ENCODE data around the gene STRN4. TPM values are rescaled to one million over a fixed set of nuclear protein-coding genes. Genes with fewer than 3 reads are reported as not detected.

The STRN4 gene
- total RNA-seq (2022; extraction: Qiagen RNA extraction; ENCODE audit: low read depth): 70.7 to 89.0 TPM (median 83.4 TPM) in 5 replicates

GRCh38 chr19:46746281-46747057 is at the start of gene STRN4:
Gene STRN4 (minus strand): TSS chr19:46746450. CDS start chr19:46746430, 20 bp downstream.

GRCh38 chr19:46788262-46788967 is 42.2 kb upstream of the STRN4 start, which contains the start of gene SLC1A5:
Gene SLC1A5 (minus strand): TSS chr19:46788594. CDS start chr19:46787965, 629 bp downstream.

GRCh38 chr19:46745521-46746280 is 549 bp downstream of the STRN4 start, which contains the start of gene FKRP:
Gene FKRP (plus strand): TSS chr19:46746057. CDS start chr19:46755451, 9,394 bp downstream.

GRCh38 chr19:46717034-46717715 is 29.1 kb downstream of the STRN4 start, which contains the start of gene PRKD2:
Gene PRKD2 (minus strand): TSS chr19:46717114. CDS start chr19:46716370, 744 bp downstream.

Other genes starting within 250 kb of the STRN4 start
- gene CALM3, start 145.1 kb downstream of the STRN4 start, total RNA-seq (2022; extraction: Qiagen RNA extraction; ENCODE audit: low read depth): 198 to 251 TPM (median 238 TPM) in 5 replicates
- gene PTGIR, start 121.4 kb downstream of the STRN4 start, total RNA-seq (2022; extraction: Qiagen RNA extraction; ENCODE audit: low read depth): 0.06 to 0.11 TPM in 2 of 5 replicates, not detected in the others
- gene GNG8, start 110.2 kb downstream of the STRN4 start, total RNA-seq (2022; extraction: Qiagen RNA extraction; ENCODE audit: low read depth): not detected in 5 replicates
- gene DACT3, start 85.3 kb downstream of the STRN4 start, total RNA-seq (2022; extraction: Qiagen RNA extraction; ENCODE audit: low read depth): 0.19 to 0.41 TPM (median 0.38 TPM) in 5 replicates
- 24.6 to 35.2 TPM (median 31.3 TPM) in 5 replicates for gene PRKD2, start 29.3 kb downstream of the STRN4 start, total RNA-seq (2022; extraction: Qiagen RNA extraction; ENCODE audit: low read depth)
- gene FKRP, start 393 bp downstream of the STRN4 start, total RNA-seq (2022; extraction: Qiagen RNA extraction; ENCODE audit: low read depth): 16.6 to 21.8 TPM (median 20.8 TPM) in 5 replicates
- 237 to 296 TPM (median 273 TPM) in 5 replicates for gene SLC1A5, start 42.1 kb upstream of the STRN4 start, total RNA-seq (2022; extraction: Qiagen RNA extraction; ENCODE audit: low read depth)
- gene AP2S1, start 104.4 kb upstream of the STRN4 start, total RNA-seq (2022; extraction: Qiagen RNA extraction; ENCODE audit: low read depth): 224 to 309 TPM (median 291 TPM) in 5 replicates
- 23.9 to 32.0 TPM (median 29.7 TPM) in 5 replicates for gene ARHGAP35, start 114.5 kb upstream of the STRN4 start, total RNA-seq (2022; extraction: Qiagen RNA extraction; ENCODE audit: low read depth)